Measurements from ENCODE around the gene MACROH2A2.

Gene MACROH2A2

DNA sequence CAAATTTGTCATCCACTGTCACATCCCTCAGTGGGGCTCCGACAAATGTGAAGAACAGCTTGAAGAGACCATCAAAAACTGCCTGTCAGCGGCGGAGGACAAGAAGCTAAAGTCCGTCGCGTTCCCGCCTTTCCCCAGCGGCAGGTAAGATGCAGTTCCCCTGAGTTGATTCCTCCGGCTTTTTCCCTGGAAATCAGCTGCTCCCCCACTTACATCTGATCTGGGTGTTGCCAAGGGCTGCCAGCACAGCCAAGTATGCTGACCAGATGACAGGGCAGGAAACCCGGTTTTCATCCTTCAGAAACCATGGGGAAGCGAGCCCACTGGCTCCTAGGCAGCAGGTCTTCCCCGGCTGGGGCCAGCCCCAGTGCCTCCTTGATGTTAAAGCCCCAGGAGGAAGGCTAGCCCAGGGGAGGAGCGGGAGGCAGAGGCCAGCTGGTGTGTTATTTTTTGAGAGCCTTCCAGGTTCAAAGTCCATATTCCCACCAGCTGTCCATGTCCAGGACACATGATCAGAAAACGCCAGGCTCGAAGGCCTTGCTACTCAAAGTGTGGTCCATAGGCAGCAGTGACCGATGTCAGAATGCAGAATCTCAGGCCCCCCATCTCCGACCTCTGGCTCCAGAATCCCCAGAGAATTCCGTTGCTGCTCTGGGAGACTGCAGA lies 56.6 kb downstream of the MACROH2A2 start:
- H3K4me1 ChIP-seq (ENCODE audit: control insufficient read depth, insufficient read depth, low read length): no peaks in the 10 kb centered on the region
- H3K9ac ChIP-seq (ENCODE audit: low read depth, low read length): no peak overlapping the region
- H3K36me3 ChIP-seq (ENCODE audit: insufficient read depth, low read length): peaks cover 27% of the 10 kb centered on the region

DNA sequence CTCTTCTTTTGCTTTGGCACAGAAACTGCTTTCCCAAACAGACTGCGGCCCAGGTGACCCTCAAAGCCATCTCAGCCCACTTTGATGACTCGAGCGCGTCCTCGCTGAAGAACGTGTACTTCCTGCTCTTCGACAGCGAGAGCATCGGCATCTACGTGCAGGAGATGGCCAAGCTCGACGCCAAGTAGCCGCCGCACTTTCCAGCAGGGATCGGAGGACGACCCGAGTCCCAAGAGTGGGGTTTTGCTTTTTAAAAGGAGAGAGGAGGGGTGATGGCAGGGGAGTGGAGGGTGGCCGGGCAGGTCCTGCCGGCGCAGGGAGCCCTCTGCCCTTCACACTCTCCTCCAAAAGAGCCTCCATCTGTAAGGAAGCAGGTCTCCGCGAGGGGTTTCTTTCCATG lies 58.9 kb downstream of the MACROH2A2 start:
- Histone ChIP-seq H3K4me1 (ENCODE audit: control insufficient read depth, insufficient read depth, low read length) (no peaks in the 10 kb centered on the region), H3K36me3 (ENCODE audit: insufficient read depth, low read length) (peaks cover 41% of the 10 kb centered on the region), H3K9ac (ENCODE audit: low read depth, low read length) (no peak overlapping the region)

More for the DNA sequence above, 56.6 kb downstream of the MACROH2A2 start:
- no peaks in the 10 kb centered on the region for H3K27me3 ChIP-seq (ENCODE audit: control insufficient read depth, insufficient read depth, low read length)
- H3K4me3 ChIP-seq (ENCODE audit: low read length): no peak overlapping the region
- no peaks in the 10 kb centered on the region for H3K9me3 ChIP-seq (replicated peaks; ENCODE audit: low read length)
- H3K4me2 ChIP-seq (ENCODE audit: low read length): no peak overlapping the region

DNA sequence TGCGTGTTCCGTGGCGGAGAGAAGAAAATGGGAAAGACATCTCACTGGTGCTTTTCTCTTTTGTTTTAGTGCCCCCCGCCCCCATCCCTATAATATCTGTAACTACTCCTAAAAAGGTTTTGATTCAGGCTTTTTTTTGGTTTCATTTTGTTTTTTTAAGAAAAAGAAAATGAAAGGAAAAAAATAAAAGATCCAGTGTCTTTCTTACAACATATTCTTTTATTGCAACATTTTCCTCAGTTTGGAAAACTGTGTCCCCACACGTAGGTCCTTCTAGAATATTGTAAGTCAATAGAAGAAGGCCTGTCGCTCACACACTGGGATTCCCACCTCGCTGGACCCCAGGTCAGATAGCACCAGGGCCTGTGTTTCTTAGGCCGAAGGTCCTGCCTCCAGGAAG lies 59.4 kb downstream of the MACROH2A2 start:
- Histone ChIP-seq H3K4me2 (ENCODE audit: low read length) (no peak overlapping the region), H3K9ac (ENCODE audit: low read depth, low read length) (no peak overlapping the region), H3K27me3 (ENCODE audit: control insufficient read depth, insufficient read depth, low read length) (no peaks in the 10 kb centered on the region), H3K4me3 (ENCODE audit: low read length) (no peak overlapping the region), H3K9me3 (replicated peaks; ENCODE audit: low read length) (no peaks in the 10 kb centered on the region), H3K36me3 (ENCODE audit: insufficient read depth, low read length) (peaks cover 47% of the 10 kb centered on the region), H3K4me1 (ENCODE audit: control insufficient read depth, insufficient read depth, low read length) (no peaks in the 10 kb centered on the region)

More for the DNA sequence above, 58.9 kb downstream of the MACROH2A2 start:
- Histone ChIP-seq H3K4me2 (ENCODE audit: low read length) (no peak overlapping the region), H3K4me3 (ENCODE audit: low read length) (no peak overlapping the region), H3K9me3 (replicated peaks; ENCODE audit: low read length) (no peaks in the 10 kb centered on the region), H3K27me3 (ENCODE audit: control insufficient read depth, insufficient read depth, low read length) (no peaks in the 10 kb centered on the region)

DNA sequence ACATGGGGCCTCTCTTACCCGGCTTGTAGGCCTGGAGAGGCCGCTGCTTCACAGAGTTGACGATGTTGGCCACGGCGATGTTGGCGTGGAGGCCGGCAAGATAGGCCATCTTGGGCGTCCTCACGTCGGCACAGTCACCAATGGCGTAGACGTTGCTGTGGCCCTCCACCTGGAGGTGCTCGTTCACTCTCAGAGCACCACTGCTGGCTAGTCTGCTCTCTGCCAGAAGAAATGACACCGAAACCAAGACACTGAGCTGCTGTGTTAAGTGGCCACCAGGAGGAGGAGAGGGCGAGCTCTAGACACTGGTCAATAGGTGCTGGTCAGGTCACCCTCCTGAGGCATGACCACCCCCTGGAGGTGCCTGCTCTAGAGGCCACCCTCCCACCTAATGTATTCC lies 62.3 kb downstream of the MACROH2A2 start:
- Histone ChIP-seq H3K4me1 (ENCODE audit: control insufficient read depth, insufficient read depth, low read length) (no peaks in the 10 kb centered on the region), H3K36me3 (ENCODE audit: insufficient read depth, low read length) (peaks cover 46% of the 10 kb centered on the region), H3K4me2 (ENCODE audit: low read length) (no peak overlapping the region), H3K9me3 (replicated peaks; ENCODE audit: low read length) (no peaks in the 10 kb centered on the region), H3K9ac (ENCODE audit: low read depth, low read length) (no peak overlapping the region), H3K4me3 (ENCODE audit: low read length) (no peak overlapping the region), H3K27me3 (ENCODE audit: control insufficient read depth, insufficient read depth, low read length) (no peaks in the 10 kb centered on the region)

DNA sequence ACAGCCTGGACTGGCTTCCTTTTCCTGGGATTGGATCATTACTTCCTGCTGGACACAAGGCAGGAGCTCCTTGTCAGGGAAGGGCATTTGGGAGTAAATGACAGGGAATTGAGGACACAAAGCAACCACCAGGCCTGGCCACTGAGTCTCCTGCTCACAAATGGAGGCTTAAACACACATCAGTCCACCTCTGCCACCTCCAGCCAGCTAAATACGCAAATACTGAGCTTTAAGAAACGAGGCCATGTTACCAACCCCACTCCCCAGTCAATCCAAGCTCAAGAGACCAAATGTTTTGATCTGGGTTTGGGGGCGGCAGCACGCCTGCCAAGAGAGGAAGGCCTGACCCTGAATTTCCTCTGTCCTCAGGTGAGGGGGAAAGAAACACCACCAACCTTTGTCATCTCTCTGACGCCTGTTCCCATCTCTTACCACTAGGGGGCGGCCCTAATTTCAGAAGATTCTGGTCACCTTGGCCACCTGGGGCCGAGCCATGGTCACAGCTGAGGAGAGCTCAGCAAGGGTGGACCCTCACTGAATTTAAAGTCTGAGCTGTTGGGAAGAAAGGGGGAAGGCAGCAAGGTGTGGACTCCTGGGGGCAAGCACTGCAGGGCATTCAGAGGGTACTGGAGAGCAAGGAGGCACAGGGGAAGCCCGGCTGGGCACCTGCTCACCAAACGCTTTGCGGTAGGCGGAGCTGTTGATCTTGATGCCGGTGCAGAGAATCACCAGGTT lies 63.5 kb downstream of the MACROH2A2 start:
- Histone ChIP-seq H3K4me1 (ENCODE audit: control insufficient read depth, insufficient read depth, low read length) (no peaks in the 10 kb centered on the region), H3K9me3 (replicated peaks; ENCODE audit: low read length) (no peaks in the 10 kb centered on the region), H3K9ac (ENCODE audit: low read depth, low read length) (no peak overlapping the region), H3K36me3 (ENCODE audit: insufficient read depth, low read length) (peaks cover 56% of the 10 kb centered on the region), H3K27me3 (ENCODE audit: control insufficient read depth, insufficient read depth, low read length) (no peaks in the 10 kb centered on the region), H3K4me2 (ENCODE audit: low read length) (no peak overlapping the region), H3K4me3 (ENCODE audit: low read length) (no peak overlapping the region)

DNA sequence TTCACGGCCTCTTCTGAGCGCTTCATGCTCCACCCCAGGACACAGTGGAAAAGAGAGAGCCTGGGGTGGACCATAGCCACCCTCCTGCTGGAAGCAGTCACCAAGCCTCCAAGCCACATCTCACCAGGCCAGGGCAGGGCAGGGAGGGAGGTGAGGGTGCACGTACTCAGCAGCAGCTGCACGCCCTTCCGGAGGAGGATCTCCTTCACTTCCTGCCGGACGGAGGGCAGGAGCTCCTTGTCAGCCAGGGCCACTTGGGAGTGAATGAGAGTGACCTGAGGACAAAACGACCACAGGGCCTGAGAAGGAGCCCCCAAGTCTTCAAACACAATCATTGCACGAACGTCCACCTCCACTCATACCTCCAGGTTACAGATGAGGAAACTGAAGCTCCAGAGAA lies 65.0 kb downstream of the MACROH2A2 start:
- Histone ChIP-seq H3K4me3 (ENCODE audit: low read length) (no peak overlapping the region), H3K27me3 (ENCODE audit: control insufficient read depth, insufficient read depth, low read length) (no peaks in the 10 kb centered on the region), H3K9ac (ENCODE audit: low read depth, low read length) (no peak overlapping the region), H3K36me3 (ENCODE audit: insufficient read depth, low read length) (peaks cover 57% of the 10 kb centered on the region), H3K4me2 (ENCODE audit: low read length) (no peak overlapping the region), H3K4me1 (ENCODE audit: control insufficient read depth, insufficient read depth, low read length) (no peaks in the 10 kb centered on the region), H3K9me3 (replicated peaks; ENCODE audit: low read length) (no peaks in the 10 kb centered on the region)

DNA sequence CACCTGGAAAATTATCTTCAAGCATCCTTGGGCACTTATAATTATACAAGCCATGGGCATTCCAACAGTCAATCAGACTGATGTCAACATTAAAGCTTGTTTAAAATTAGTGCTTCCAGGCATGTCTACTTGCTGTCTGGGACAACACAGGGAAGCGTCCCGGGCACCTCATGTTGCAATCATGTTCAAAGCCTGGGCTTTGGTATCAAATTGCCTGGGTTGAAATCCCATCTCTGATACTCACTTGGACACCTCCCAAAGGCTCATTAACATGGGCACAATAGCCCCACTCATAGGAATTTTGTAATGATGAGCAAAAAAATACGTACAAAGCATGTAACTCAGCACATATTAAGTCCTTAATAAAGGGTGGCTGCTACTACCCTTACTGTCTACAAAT lies 65.5 kb downstream of the MACROH2A2 start:
- no peaks in the 10 kb centered on the region for H3K9me3 ChIP-seq (replicated peaks; ENCODE audit: low read length)
- no peaks in the 10 kb centered on the region for H3K4me1 ChIP-seq (ENCODE audit: control insufficient read depth, insufficient read depth, low read length)
- no peaks in the 10 kb centered on the region for H3K27me3 ChIP-seq (ENCODE audit: control insufficient read depth, insufficient read depth, low read length)
- no peak overlapping the region for H3K4me2 ChIP-seq (ENCODE audit: low read length)
- no peak overlapping the region for H3K9ac ChIP-seq (ENCODE audit: low read depth, low read length)
- peaks cover 57% of the 10 kb centered on the region for H3K36me3 ChIP-seq (ENCODE audit: insufficient read depth, low read length)
- H3K4me3 ChIP-seq (ENCODE audit: low read length): no peak overlapping the region

DNA sequence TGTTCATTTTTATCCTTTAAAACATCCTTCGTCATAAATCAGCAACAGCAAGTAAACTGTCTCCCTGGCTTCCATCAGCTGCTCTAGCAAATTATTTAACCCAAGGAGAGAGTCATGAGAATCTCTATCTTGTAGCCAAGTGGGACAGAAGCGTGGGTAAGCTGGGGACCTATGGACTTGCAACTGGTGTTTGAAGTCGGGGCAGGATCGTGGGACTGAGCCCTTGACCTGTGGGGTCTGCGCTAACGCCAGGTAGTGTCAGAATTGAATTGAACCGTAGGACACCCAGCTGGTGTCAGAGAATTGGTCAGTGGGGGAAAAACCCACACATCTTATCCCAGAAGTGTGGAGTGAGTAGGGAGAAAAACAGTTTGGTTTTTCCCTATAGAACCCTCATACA lies 66.6 kb downstream of the MACROH2A2 start:
- no peak overlapping the region for H3K4me3 ChIP-seq (ENCODE audit: low read length)
- H3K4me1 ChIP-seq (ENCODE audit: control insufficient read depth, insufficient read depth, low read length): no peaks in the 10 kb centered on the region
- no peaks in the 10 kb centered on the region for H3K27me3 ChIP-seq (ENCODE audit: control insufficient read depth, insufficient read depth, low read length)
- H3K4me2 ChIP-seq (ENCODE audit: low read length): no peak overlapping the region
- no peak overlapping the region for H3K9ac ChIP-seq (ENCODE audit: low read depth, low read length)
- no peaks in the 10 kb centered on the region for H3K9me3 ChIP-seq (replicated peaks; ENCODE audit: low read length)
- peaks cover 52% of the 10 kb centered on the region for H3K36me3 ChIP-seq (ENCODE audit: insufficient read depth, low read length)

DNA sequence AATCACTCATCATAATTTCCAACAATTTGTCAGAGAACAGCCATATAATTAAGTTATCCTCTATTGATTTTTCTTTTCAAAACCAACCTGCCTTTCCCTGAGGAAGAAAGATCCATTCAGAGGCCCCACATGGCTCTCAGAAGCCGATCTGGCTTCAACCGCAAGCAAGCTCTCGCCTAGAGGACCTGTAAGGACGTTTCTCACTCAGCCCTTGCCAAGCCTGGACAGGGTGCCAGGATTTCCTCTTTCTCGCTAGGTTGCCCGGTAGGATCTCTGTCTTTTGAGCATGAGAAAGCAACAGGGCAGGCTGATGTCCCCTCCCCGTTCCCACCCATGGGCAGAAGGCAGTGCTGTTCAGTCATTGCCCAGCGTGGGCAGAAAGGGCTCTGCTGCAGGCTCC lies 67.0 kb downstream of the MACROH2A2 start:
- H3K9ac ChIP-seq (ENCODE audit: low read depth, low read length): no peak overlapping the region
- H3K36me3 ChIP-seq (ENCODE audit: insufficient read depth, low read length): peaks cover 51% of the 10 kb centered on the region
- H3K27me3 ChIP-seq (ENCODE audit: control insufficient read depth, insufficient read depth, low read length): no peaks in the 10 kb centered on the region
- H3K9me3 ChIP-seq (replicated peaks; ENCODE audit: low read length): no peaks in the 10 kb centered on the region
- H3K4me2 ChIP-seq (ENCODE audit: low read length): no peak overlapping the region
- H3K4me3 ChIP-seq (ENCODE audit: low read length): no peak overlapping the region
- H3K4me1 ChIP-seq (ENCODE audit: control insufficient read depth, insufficient read depth, low read length): no peaks in the 10 kb centered on the region

DNA sequence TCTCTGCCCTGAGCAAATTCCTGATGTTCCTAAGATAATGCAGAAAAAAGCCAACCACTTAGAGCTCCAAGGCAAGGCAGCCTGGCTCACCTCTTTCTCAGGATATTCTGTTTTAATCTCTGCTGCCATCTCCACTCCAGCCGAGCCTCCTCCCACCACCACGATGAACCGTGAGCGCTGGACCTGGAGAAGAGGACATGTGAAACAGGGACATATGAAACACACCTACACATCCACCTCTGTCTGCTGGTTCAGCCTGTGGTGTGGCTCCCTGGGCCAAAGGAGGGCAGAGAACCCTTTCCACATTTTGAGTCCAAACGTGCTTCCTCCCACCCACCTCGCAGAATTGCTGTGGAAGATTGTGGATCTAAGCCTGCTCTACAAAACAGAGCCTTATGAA lies 67.8 kb downstream of the MACROH2A2 start:
- Histone ChIP-seq H3K9ac (ENCODE audit: low read depth, low read length) (no peak overlapping the region), H3K36me3 (ENCODE audit: insufficient read depth, low read length) (peaks cover 45% of the 10 kb centered on the region), H3K27me3 (ENCODE audit: control insufficient read depth, insufficient read depth, low read length) (no peaks in the 10 kb centered on the region), H3K9me3 (replicated peaks; ENCODE audit: low read length) (no peaks in the 10 kb centered on the region), H3K4me1 (ENCODE audit: control insufficient read depth, insufficient read depth, low read length) (no peaks in the 10 kb centered on the region), H3K4me3 (ENCODE audit: low read length) (no peak overlapping the region), H3K4me2 (ENCODE audit: low read length) (no peak overlapping the region)

DNA sequence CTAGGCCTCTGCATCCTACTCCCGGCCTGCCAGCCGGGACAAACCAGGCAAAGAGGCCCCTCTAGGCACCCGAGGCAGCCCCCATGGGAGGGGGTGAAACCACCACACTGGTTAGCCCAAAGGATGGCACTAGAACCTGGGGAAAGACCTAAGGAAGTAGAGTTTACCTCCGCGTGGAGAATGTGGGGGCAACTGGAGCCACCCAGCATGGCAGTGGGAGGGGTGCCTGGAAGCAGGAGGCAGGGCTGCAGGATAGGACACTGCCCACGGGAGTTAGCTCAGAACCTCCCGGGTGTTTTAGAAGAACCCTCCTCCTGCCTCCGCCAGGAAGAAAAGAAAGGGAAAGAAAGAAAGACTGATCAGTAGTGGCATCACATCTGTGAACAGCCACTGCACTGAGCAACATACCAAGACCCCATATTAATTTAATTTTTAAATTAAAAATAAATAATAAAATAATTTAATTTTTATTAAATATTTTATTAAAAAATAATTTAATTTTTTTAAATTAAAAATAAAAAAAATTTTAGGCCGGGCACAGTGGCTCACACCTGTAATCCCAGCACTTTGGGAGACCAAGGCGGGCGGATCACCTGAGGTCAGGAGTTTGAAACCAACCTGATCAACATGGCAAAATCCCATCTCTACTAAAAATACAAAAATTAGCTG lies 68.8 kb downstream of the MACROH2A2 start:
- no peak overlapping the region for H3K4me2 ChIP-seq (ENCODE audit: low read length)
- no peaks in the 10 kb centered on the region for H3K9me3 ChIP-seq (replicated peaks; ENCODE audit: low read length)
- no peak overlapping the region for H3K4me3 ChIP-seq (ENCODE audit: low read length)
- no peaks in the 10 kb centered on the region for H3K4me1 ChIP-seq (ENCODE audit: control insufficient read depth, insufficient read depth, low read length)
- peaks cover 38% of the 10 kb centered on the region for H3K36me3 ChIP-seq (ENCODE audit: insufficient read depth, low read length)
- no peak overlapping the region for H3K9ac ChIP-seq (ENCODE audit: low read depth, low read length)
- no peaks in the 10 kb centered on the region for H3K27me3 ChIP-seq (ENCODE audit: control insufficient read depth, insufficient read depth, low read length)

Measured in skeletal muscle satellite cell (primary cell).